Brain microvascular endothelial cell (primary cell): Measurements from ENCODE around the gene SDHD.
"Not testable (repeated sequence)": the region's sequence is repeated elsewhere in the genome, so short reads cannot be mapped to it uniquely, and the experiment has no call there.

Source experiments
- DNase-seq: peaks from one replicate; pipeline ENCODE4 v3.0.0-alpha.2; 2020
- H3K27ac ChIP-seq: fragments of 250-450 bp; sonication (Bioruptor Pico); 2 replicates; pipeline ENCODE4 v1.5.1; 2020; ENCODE audit warnings: mild to moderate bottlenecking, moderate library complexity
- H3K27me3 ChIP-seq: fragments of 250-450 bp; sonication (Bioruptor Pico); replicated peaks from 2 replicates; pipeline ENCODE4 v1.5.1; 2020; ENCODE audit warnings: mild to moderate bottlenecking
- H3K36me3 ChIP-seq: fragments of 250-450 bp; sonication (Bioruptor Pico); replicated peaks from 2 replicates; pipeline ENCODE4 v1.5.1; 2020; ENCODE audit warnings: mild to moderate bottlenecking
- H3K4me3 ChIP-seq: 2 replicates; pipeline ENCODE4 v1.5.1; 2011; ENCODE audit warnings: low read depth, mild to moderate bottlenecking, control low read depth, low read length, moderate library complexity
- in situ Hi-C: cut with HindIII; loops from 2 replicates; pipeline ENCODE4 v1.10.0; 2017; ENCODE audit warnings: low sequenced_read_pairs, low pct_ligation_motif_present
- TF ChIP-seq, protein P1 (sequence below): IDR thresholded peaks from 2 replicates; pipeline ENCODE4 v1.5.1; 2011; ENCODE audit warnings: low read depth, mild to moderate bottlenecking, moderate library complexity, low read length, control low read depth, inconsistent platforms; ENCODE audit errors: missing control alignments

SDHD gene

DNA sequence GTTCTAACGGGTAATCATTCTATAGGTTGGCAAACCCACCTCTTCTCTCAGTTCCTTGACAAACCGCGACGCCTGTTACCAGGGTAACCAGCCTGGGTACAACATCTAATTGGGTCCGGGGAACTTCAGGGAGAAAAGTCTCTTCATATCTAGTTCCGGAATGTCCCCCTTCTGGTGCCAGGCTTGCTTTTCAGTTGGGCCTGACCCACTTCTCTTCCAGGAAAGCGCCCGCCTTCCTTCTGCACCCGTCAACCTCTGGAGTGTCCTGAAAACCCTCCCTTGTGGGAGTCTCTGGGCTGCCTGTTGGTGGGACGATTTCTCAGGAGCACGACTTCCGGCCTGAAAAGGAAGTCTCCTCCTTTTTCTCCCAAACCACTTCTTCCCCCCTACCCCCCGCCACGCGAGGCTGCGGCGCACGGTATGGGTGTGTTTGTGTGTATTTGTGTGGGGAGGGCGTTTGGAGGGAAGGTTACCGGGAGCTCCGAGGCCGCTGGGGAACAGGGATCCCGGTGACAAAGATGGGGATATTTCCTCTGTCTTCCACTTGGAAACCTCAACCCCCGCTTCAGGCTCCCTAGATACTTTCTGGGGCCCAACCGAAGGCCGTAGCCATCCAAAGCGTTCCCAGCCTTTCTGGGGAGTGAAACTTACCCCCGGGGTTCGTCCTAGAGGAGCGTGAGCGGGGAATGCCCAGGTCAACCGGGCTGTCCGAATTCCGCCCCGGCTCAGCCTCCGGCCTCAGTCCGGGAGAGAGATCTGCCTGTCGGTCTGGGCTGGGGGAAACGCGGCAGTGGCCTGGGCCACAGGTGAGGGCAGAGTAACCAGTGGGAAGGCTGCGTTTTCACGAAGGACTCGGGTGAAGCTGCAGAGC lies 12.5 kb upstream of the SDHD start, which contains the start of the genes NKAPD1 and PIH1D2:
Gene NKAPD1, plus strand, starts transcription at position 359 of the 871 bp plus-strand sequence. CDS start 1,276 bp downstream, outside the sequence.
Gene PIH1D2, minus strand, starts transcription at position 77 of the 871 bp plus-strand sequence. CDS start 843 bp downstream, outside the sequence.
- DNase-seq = peak; percentile 72
- Histone ChIP-seq H3K27me3 (no peaks in the 10 kb centered on the region), H3K4me3 (peak within 1 kb of the TSS; percentile 93), H3K36me3 (peaks cover 24% of the 10 kb centered on the region), H3K27ac (peak within 1 kb of the TSS; percentile 90)
- in situ Hi-C loops = no loop called here
- TF ChIP-seq, protein P1, sequence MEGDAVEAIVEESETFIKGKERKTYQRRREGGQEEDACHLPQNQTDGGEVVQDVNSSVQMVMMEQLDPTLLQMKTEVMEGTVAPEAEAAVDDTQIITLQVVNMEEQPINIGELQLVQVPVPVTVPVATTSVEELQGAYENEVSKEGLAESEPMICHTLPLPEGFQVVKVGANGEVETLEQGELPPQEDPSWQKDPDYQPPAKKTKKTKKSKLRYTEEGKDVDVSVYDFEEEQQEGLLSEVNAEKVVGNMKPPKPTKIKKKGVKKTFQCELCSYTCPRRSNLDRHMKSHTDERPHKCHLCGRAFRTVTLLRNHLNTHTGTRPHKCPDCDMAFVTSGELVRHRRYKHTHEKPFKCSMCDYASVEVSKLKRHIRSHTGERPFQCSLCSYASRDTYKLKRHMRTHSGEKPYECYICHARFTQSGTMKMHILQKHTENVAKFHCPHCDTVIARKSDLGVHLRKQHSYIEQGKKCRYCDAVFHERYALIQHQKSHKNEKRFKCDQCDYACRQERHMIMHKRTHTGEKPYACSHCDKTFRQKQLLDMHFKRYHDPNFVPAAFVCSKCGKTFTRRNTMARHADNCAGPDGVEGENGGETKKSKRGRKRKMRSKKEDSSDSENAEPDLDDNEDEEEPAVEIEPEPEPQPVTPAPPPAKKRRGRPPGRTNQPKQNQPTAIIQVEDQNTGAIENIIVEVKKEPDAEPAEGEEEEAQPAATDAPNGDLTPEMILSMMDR = peak; percentile 34

DNA sequence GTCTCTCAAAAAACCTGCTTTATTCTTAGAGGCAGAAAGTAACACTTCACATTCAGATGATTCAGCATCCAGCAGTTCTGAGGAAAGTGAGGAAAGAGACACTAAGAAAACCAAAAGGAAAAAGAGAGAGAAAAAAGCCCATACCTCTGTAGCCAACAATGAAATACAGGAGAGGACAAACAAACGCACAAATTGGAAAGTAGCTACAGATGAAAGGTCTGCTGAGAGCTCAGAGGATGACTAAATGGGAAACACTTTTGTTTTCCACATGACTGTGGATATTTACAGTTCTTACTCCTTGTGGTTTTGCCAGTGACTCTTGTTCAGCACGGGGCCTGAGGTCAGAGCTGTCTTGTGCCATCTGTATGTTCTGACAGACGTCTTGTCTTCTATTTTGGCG lies 3.9 kb upstream of the SDHD start:
- Histone ChIP-seq H3K4me3 (no peak overlapping the region), H3K36me3 (peaks cover 47% of the 10 kb centered on the region), H3K27me3 (no peaks in the 10 kb centered on the region), H3K27ac (peak overlapping the region; percentile 84)
- in situ Hi-C loops = no loop called here
- TF ChIP-seq, protein P1 = no peak
- peak; percentile 54 for DNase-seq

DNA sequence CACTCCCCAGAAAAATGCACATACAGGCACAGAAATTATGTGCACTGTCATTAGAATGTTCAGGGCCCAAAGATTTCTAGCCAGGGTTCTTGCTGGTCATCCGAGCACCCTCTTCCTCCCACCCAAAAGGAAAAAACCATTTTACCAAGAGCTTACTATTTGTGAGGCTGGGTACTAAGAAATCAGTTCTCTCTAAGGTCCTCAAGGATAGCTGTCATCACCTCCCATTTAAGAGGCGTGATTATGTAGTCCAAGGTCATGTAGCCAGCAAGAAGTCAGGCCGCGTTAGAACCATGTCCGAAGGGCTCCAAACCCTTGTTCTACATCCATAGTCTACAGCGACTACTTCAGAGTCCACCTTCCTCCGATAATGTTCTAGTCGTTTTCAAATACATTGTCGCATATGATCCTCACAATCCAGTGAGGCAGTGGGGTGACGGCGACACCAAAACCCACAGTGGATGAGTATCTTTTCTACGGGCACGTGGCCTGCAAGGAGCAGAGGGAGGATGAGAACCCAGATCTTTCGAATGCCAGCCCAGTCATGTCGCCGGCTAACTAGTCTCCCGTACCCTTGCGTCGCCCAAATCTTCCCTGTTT lies 751 bp upstream of the SDHD start:
- H3K36me3 ChIP-seq = peaks cover 44% of the 10 kb centered on the region

DNA sequence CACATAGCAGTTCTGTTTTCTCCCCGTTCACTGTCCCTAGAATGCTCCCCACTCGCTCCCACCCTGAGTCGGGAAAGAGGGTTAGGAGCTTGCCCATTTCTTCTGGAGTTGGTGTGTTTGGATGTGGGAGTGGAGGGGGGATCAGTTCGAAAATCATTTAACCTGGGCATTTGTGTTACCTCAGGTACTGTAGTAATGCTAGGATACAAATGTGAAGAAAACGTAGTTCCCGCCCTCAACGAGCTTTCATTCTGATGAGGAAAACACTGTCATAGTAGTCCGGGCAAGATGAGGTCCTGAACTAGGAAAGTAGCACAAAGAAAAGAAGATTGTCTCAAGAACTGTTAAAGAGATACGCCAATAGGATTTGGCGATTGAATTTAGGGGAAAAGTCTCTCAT lies 539 bp downstream of the SDHD start:
- H3K4me3 ChIP-seq = peak overlapping the region; percentile 99
- H3K27me3 ChIP-seq = no peaks in the 10 kb centered on the region
- peaks cover 48% of the 10 kb centered on the region for H3K36me3 ChIP-seq
- TF ChIP-seq, protein P1 = no peak
- in situ Hi-C loops = no loop called here
- H3K27ac ChIP-seq = peak overlapping the region; percentile 64
- no peak for DNase-seq

More for the DNA sequence above, 751 bp upstream of the SDHD start:
- TF ChIP-seq, protein P1 = no peak
- no peaks in the 10 kb centered on the region for H3K27me3 ChIP-seq
- peak overlapping the region; percentile 99 for H3K4me3 ChIP-seq
- peak overlapping the region; percentile 64 for H3K27ac ChIP-seq
- in situ Hi-C loops = no loop called here
- DNase-seq = peak; percentile 29

DNA sequence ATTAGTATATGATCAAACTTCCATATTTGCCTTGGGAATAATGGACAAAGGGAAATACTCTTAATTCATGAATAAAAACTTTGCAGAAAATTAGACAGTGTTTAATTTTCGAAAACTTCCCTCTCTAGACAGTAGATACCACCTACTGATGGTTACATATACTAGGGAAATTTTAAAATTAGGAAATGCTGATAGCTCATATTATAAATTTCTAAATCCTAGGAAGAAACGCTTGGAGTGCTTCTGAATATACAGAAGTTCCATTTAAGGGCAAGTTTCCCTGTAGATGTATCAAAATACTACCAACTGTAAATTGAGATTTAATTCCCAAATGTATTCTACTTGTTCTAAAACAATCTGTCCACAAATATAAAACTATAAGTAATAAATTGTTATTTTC lies 8.6 kb downstream of the SDHD start:
- H3K27me3 ChIP-seq, H3K4me3 ChIP-seq, DNase-seq, H3K27ac ChIP-seq, in situ Hi-C loops: not testable (repeated sequence)
- peaks cover 33% of the 10 kb centered on the region for H3K36me3 ChIP-seq

DNA sequence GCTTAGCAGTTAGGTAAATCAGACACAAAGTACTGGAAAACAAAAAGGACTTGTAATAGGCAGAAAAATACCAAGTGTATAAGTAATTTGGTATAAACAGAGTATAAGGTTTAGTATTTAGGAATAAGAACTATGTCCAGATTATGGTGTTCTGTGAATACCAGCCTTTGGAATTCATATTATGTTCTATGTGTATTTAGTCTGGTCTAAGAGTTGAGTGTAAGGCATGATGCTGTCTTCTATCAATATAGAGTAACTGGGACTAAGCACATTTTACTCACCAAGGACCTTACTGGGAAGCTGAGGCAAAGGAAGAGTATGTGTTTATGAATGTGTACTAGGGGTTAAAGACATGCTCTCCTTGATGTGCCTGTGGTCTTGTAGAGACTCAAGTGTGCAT lies 9.5 kb downstream of the SDHD start:
- no peak overlapping the region for H3K27ac ChIP-seq
- peaks cover 28% of the 10 kb centered on the region for H3K36me3 ChIP-seq
- no peak overlapping the region for H3K4me3 ChIP-seq
- in situ Hi-C loops = no loop called here
- DNase-seq = no peak
- no peaks in the 10 kb centered on the region for H3K27me3 ChIP-seq
- TF ChIP-seq, protein P1 = no peak
